IMR-90 (cell line): Measurements from ENCODE around the gene CALML3.

Experiments
- CEBPB ChIP-seq: IDR thresholded peaks from 2 replicates; pipeline ENCODE4 v1.6.1; 2012; ENCODE audit warnings: low read depth, low read length, improper control_type of control experiment
- CHD1 ChIP-seq: IDR thresholded peaks from 2 replicates; pipeline ENCODE4 v1.6.1; 2012; ENCODE audit warnings: low read depth, low read length, improper control_type of control experiment
- CTCF ChIP-seq: conservative IDR thresholded peaks from 2 replicates; pipeline ENCODE4 v1.5.1; 2012; ENCODE audit warnings: mild to moderate bottlenecking, low read depth, low read length, improper control_type of control experiment
- ELK1 ChIP-seq: fragments of 150-350 bp; IDR thresholded peaks from 2 replicates; pipeline ENCODE4 v1.6.1; 2016; ENCODE audit warnings: low read depth, mild to moderate bottlenecking, low read length, moderate library complexity, borderline replicate concordance
- FOS ChIP-seq: fragments of 150-350 bp; IDR thresholded peaks from 2 replicates; pipeline ENCODE4 v1.6.1; 2016; ENCODE audit warnings: low read depth, low read length
- MAZ ChIP-seq: IDR thresholded peaks from 2 replicates; pipeline ENCODE4 v1.6.1; 2012; ENCODE audit warnings: low read depth, mild to moderate bottlenecking, low read length, improper control_type of control experiment, moderate library complexity, borderline replicate concordance
- MXI1 ChIP-seq: IDR thresholded peaks from 2 replicates; pipeline ENCODE4 v1.6.1; 2012; ENCODE audit warnings: low read depth, mild to moderate bottlenecking, low read length, moderate library complexity, borderline replicate concordance
- NFE2L2 ChIP-seq: fragments of 150-350 bp; IDR thresholded peaks from 2 replicates; pipeline ENCODE4 v1.6.1; 2016; ENCODE audit warnings: low read depth, mild to moderate bottlenecking, low read length
- POLR2A ChIP-seq: IDR thresholded peaks from 2 replicates; pipeline ENCODE4 v1.6.1; 2012; ENCODE audit warnings: mild to moderate bottlenecking, low read depth, low read length
- RAD21 ChIP-seq: IDR thresholded peaks from 2 replicates; pipeline ENCODE4 v1.6.1; 2012; ENCODE audit warnings: low read length, improper control_type of control experiment
- RCOR1 ChIP-seq: IDR thresholded peaks from 2 replicates; pipeline ENCODE4 v1.6.1; 2012; ENCODE audit warnings: mild to moderate bottlenecking, low read length, improper control_type of control experiment; ENCODE audit not compliant: insufficient replicate concordance
- RFX5 ChIP-seq: IDR thresholded peaks from 2 replicates; pipeline ENCODE4 v1.8.0; 2012; ENCODE audit warnings: low read depth, mild to moderate bottlenecking, low read length, moderate library complexity
- SMC3 ChIP-seq: fragments of 150-350 bp; IDR thresholded peaks from 2 replicates; pipeline ENCODE4 v1.6.1; 2016; ENCODE audit warnings: low read depth, mild to moderate bottlenecking, antibody characterized with exemption, low read length, moderate library complexity
- USF2 ChIP-seq: fragments of 150-350 bp; IDR thresholded peaks from 2 replicates; pipeline ENCODE4 v1.6.1; 2017; ENCODE audit warnings: mild to moderate bottlenecking, antibody characterized with exemption, low read length, low read depth

GRCh38 chr10:5490032-5490431, 34.7 kb upstream of the CALML3 start:
- TF ChIP-seq CTCF (no peak), POLR2A (no peak), RCOR1 (no peak), CEBPB (no peak), MXI1 (no peak), RAD21 (no peak), NFE2L2 (no peak), ELK1 (no peak), SMC3 (no peak), USF2 (no peak), CHD1 (no peak), RFX5 (no peak), MAZ (no peak), FOS (no peak)
